Activated CD4-positive, alpha-beta T cell treated with anti-CD3 and anti-CD28 coated beads for 48 hours (primary cell): ENCODE results near the gene ENPP7.

Source experiments
- DNase-seq: peaks from one replicate; pipeline ENCODE4 v3.0.0-alpha.2; 2020

ENPP7 gene

GRCh38 chr17:79704691-79705090, 26.1 kb upstream of the ENPP7 start:
- DNase-seq = no peak

- DNase-seq = no peak
Observed at GRCh38 chr17:79705674-79706073, 25.1 kb upstream of the ENPP7 start.

GRCh38 chr17:79706931-79707850, 23.6 kb upstream of the ENPP7 start:
- no peak for DNase-seq

- peak; percentile 72 for DNase-seq
Observed at GRCh38 chr17:79707931-79708891, 22.5 kb upstream of the ENPP7 start.

GRCh38 chr17:79711715-79712305, 18.9 kb upstream of the ENPP7 start:
- DNase-seq = no peak

- no peak for DNase-seq
Observed at GRCh38 chr17:79713391-79713790, 17.4 kb upstream of the ENPP7 start.

- DNase-seq = no peak
Observed at GRCh38 chr17:79714176-79715097, 16.3 kb upstream of the ENPP7 start.

- no peak for DNase-seq
Observed at GRCh38 chr17:79715098-79715942, 15.4 kb upstream of the ENPP7 start.

GRCh38 chr17:79715943-79716797, 14.6 kb upstream of the ENPP7 start:
- DNase-seq = no peak

- DNase-seq = no peak
Observed at GRCh38 chr17:79720705-79721292, 9.9 kb upstream of the ENPP7 start.

GRCh38 chr17:79721993-79722671, 8.6 kb upstream of the ENPP7 start:
- no peak for DNase-seq

GRCh38 chr17:79722787-79723186, 8.0 kb upstream of the ENPP7 start:
- DNase-seq = no peak

GRCh38 chr17:79728169-79728907, 2.4 kb upstream of the ENPP7 start:
- DNase-seq = peak; percentile 90

GRCh38 chr17:79728908-79729471, 1.8 kb upstream of the ENPP7 start:
- no peak for DNase-seq

- DNase-seq = no peak
Observed at GRCh38 chr17:79729761-79730160, 982 bp upstream of the ENPP7 start.

GRCh38 chr17:79730437-79730768, 340 bp upstream of the ENPP7 start:
- DNase-seq = no peak

- no peak for DNase-seq
Observed at GRCh38 chr17:79732254-79732653, 1.5 kb downstream of the ENPP7 start.
